Neural crest cell (in vitro differentiated cells): Measurements from ENCODE around the gene CDHR2. TPM values are rescaled to one million over a fixed set of nuclear protein-coding genes. Genes with fewer than 3 reads are reported as not detected.

Experiments
- DNase-seq: peaks from one replicate; pipeline ENCODE4 v3.0.0; 2021; ENCODE audit warnings: low read depth, mixed read lengths, low spot score
- H3K27ac Mint-ChIP-seq: one replicate; pipeline ENCODE4 v1.8.0; 2021; ENCODE audit warnings: mild to moderate bottlenecking, mixed read lengths; ENCODE audit not compliant: unreplicated experiment
- H3K27me3 Mint-ChIP-seq: 2 replicates; pipeline ENCODE4 v1.8.0; 2021; ENCODE audit warnings: low read depth, mild to moderate bottlenecking, mixed read lengths
- H3K36me3 Mint-ChIP-seq: 2 replicates; pipeline ENCODE4 v1.8.0; 2021; ENCODE audit warnings: low read depth, mild to moderate bottlenecking, mixed read lengths
- H3K4me1 Mint-ChIP-seq: 2 replicates; pipeline ENCODE4 v1.8.0; 2021; ENCODE audit warnings: mixed read lengths
- H3K4me3 Mint-ChIP-seq: one replicate; pipeline ENCODE4 v1.8.0; 2021; ENCODE audit warnings: mild to moderate bottlenecking, mixed read lengths
- H3K9me3 Mint-ChIP-seq: 2 replicates; pipeline ENCODE4 v1.8.0; 2021; ENCODE audit warnings: mixed read lengths
- total RNA-seq: library from RNA; stranded (reverse); gene quantifications from 2 replicates; pipeline ENCODE4 v1.2.1, GENCODE V29; 2021
- TF ChIP-seq, protein P1 (sequence below): fragments of 200-600 bp; sonication (generic); conservative IDR thresholded peaks from 2 replicates; pipeline ENCODE4 v1.5.0; 2021; ENCODE audit warnings: antibody characterized with exemption, mild to moderate bottlenecking

CDHR2 gene
- total RNA-seq, 1 donor from 2014 or later = not detected

- peaks cover 7% of the 10 kb centered on the region for H3K36me3 Mint-ChIP-seq
- no peak overlapping the region for H3K27ac Mint-ChIP-seq
- TF ChIP-seq, protein P1, sequence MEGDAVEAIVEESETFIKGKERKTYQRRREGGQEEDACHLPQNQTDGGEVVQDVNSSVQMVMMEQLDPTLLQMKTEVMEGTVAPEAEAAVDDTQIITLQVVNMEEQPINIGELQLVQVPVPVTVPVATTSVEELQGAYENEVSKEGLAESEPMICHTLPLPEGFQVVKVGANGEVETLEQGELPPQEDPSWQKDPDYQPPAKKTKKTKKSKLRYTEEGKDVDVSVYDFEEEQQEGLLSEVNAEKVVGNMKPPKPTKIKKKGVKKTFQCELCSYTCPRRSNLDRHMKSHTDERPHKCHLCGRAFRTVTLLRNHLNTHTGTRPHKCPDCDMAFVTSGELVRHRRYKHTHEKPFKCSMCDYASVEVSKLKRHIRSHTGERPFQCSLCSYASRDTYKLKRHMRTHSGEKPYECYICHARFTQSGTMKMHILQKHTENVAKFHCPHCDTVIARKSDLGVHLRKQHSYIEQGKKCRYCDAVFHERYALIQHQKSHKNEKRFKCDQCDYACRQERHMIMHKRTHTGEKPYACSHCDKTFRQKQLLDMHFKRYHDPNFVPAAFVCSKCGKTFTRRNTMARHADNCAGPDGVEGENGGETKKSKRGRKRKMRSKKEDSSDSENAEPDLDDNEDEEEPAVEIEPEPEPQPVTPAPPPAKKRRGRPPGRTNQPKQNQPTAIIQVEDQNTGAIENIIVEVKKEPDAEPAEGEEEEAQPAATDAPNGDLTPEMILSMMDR = no peak
- peak overlapping the region; percentile 100 for H3K4me3 Mint-ChIP-seq
- H3K9me3 Mint-ChIP-seq = no peaks in the 10 kb centered on the region
- peaks cover 6% of the 10 kb centered on the region for H3K27me3 Mint-ChIP-seq
- no peak for DNase-seq
- peaks cover 34% of the 10 kb centered on the region for H3K4me1 Mint-ChIP-seq
Measured at GRCh38 chr5:176532795-176533194, 16.3 kb upstream of the CDHR2 start.

- Mint-ChIP-seq H3K27ac (no peak overlapping the region), H3K9me3 (no peaks in the 10 kb centered on the region), H3K4me3 (peak overlapping the region; percentile 100), H3K36me3 (peaks cover 7% of the 10 kb centered on the region), H3K27me3 (peaks cover 8% of the 10 kb centered on the region), H3K4me1 (peaks cover 40% of the 10 kb centered on the region)
- no peak for DNase-seq
- TF ChIP-seq, protein P1 = no peak
Measured at GRCh38 chr5:176533390-176533789, 15.8 kb upstream of the CDHR2 start.

DNA sequence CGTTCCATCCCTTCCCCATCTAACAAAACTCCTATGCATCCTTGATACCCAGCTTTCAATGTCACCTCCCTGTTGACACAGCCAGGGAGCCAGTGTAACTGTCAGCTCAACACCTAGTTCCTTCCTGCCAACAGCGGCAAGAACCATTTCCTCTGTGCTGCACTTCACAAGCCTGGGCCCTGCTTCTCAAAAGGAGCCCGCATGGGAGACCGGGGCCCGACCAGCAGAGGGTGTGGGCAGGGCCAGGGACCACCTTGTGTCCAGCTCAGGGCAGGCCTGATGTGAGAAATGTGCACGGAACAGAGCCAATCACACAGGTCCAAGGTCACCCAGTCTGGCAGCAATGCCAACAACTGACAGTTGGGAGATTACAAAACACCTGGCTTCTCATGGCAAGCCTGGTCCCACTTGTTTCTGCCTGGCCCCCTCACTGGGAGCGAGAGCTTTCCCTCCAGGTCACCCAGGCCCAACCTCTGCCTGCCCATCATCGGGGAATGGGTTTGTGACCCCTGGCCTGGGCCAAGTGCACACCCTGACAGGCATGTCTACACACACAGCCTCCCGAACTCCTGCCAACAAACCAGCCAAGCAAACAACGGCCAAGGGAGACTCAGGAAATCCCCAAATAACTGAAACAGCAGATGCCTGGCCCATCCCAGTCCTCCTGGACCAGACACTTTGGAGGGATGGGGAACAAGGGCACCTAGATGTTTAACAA lies 15.1 kb upstream of the CDHR2 start:
- no peaks in the 10 kb centered on the region for H3K9me3 Mint-ChIP-seq
- peaks cover 8% of the 10 kb centered on the region for H3K27me3 Mint-ChIP-seq
- H3K4me3 Mint-ChIP-seq = peak overlapping the region; percentile 100
- H3K4me1 Mint-ChIP-seq = peaks cover 41% of the 10 kb centered on the region
- no peak for DNase-seq
- H3K27ac Mint-ChIP-seq = peak overlapping the region; percentile 37
- TF ChIP-seq, protein P1 = no peak
- peaks cover 7% of the 10 kb centered on the region for H3K36me3 Mint-ChIP-seq

GRCh38 chr5:176534640-176535039 lies 14.5 kb upstream of the CDHR2 start:
- Mint-ChIP-seq H3K9me3 (no peaks in the 10 kb centered on the region), H3K27me3 (peaks cover 8% of the 10 kb centered on the region), H3K4me3 (peak overlapping the region; percentile 100), H3K27ac (peak overlapping the region; percentile 37), H3K4me1 (peaks cover 41% of the 10 kb centered on the region), H3K36me3 (peaks cover 7% of the 10 kb centered on the region)
- TF ChIP-seq, protein P1 = no peak
- no peak for DNase-seq

DNA sequence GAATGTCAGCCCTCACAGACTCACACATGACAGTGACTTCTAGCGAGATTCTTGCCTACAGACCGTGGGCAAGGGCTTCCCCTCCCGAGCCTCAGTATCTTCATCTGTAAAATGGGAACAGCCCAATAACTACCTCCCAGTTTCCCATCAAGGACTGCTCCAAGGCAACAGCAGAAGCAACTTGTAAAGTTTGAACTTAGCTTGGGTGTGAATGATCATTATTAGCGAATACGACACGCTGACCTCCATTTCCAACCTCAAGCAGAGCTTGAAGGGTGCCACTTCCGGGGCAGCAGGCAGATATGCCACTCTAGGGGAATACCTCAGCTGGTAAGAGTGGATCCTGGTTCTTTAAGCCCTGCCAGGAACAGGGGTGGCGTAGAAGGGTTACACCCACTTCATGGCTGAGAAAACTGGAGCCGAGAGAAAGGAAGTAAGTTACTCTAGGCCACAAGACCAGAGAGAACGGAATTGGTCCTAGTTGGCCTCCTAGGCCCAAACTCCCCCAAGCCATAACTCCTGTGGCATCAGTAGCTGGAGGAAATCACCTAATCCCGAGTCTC lies 14.0 kb upstream of the CDHR2 start:
- TF ChIP-seq, protein P1 = no peak
- H3K4me1 Mint-ChIP-seq = peaks cover 41% of the 10 kb centered on the region
- DNase-seq = no peak
- H3K9me3 Mint-ChIP-seq = no peaks in the 10 kb centered on the region
- H3K27me3 Mint-ChIP-seq = peaks cover 8% of the 10 kb centered on the region
- peak overlapping the region; percentile 99 for H3K27ac Mint-ChIP-seq
- H3K4me3 Mint-ChIP-seq = peak overlapping the region; percentile 100
- peaks cover 7% of the 10 kb centered on the region for H3K36me3 Mint-ChIP-seq
